Measurements from ENCODE around the gene FNDC3B.

The FNDC3B gene

DNA sequence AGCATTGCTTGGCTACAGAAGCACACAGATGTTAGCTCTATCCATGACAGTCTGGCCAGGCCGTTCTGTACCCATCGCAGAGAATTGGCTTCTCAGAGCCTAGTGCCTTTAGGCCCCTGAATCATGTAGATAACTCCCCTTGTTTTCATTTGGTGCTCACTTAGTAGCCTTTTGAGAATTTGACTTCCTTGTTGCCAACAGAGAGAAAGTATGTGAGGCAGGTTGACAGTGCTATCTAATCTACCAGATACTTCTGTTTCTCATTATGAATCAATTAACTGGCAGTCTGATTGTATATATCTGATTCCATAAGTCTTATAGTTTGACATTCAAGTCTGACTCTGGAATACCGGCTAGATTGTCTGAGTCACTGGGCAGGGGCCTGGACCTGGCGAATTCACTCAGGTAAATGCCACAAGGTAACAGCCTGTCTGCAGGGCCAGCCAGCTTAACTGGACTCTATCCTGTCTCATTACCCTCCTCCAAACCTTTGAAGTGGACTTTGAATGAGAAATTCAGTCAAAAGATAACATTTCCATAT is 248.6 kb downstream of the FNDC3B start:
- Histone ChIP-seq H3K9me3 (replicated peaks in 1 of 2; ENCODE audit: control insufficient read depth in 2 of 2, insufficient read depth in 1 of 2, low read depth in 1 of 2, low read length in 2 of 2) (no peaks in the 10 kb centered on the region), H2BK12ac (ENCODE audit: low read length) (no peak overlapping the region), H2AK5ac (ENCODE audit: low read depth, low read length) (no peak overlapping the region), H3K4me3 (ENCODE audit: low read length in 2 of 2) (no peak overlapping the region), H2BK5ac (ENCODE audit: low read length) (no peak overlapping the region), H3K14ac (ENCODE audit: low read length) (no peak overlapping the region), H3K36me3 (replicated peaks in 1 of 2; ENCODE audit: control insufficient read depth in 2 of 2, insufficient read depth in 2 of 2, low read length in 2 of 2) (peaks cover 7 to 87% of the 10 kb centered on the region in 2 donors), H2BK15ac (ENCODE audit: low read length) (no peak overlapping the region), H4K8ac (ENCODE audit: low read depth, low read length) (no peak overlapping the region), H3K27me3 (ENCODE audit: control insufficient read depth in 3 of 3, insufficient read depth in 3 of 3, low read depth in 1 of 3, low read length in 3 of 3) (no peaks in the 10 kb centered on the region), H3K4ac (ENCODE audit: low read length) (no peak overlapping the region), H3K27ac (replicated peaks; ENCODE audit: low read length) (no peak overlapping the region), H4K91ac (ENCODE audit: low read depth, low read length, poor library complexity) (no peak overlapping the region), H3K4me1 (ENCODE audit: control insufficient read depth in 2 of 2, insufficient read depth in 1 of 2, low read depth in 1 of 2, low read length in 2 of 2) (peaks cover 0 to 2% of the 10 kb centered on the region in 2 donors), H3K18ac (ENCODE audit: low read length) (no peak overlapping the region), H3K79me1 (ENCODE audit: low read depth, low read length) (no peaks in the 10 kb centered on the region), H2AFZ (ENCODE audit: low read length) (no peak overlapping the region), H2BK120ac (ENCODE audit: low read depth, low read length) (no peak overlapping the region), H3K23ac (ENCODE audit: low read depth, low read length, poor library complexity) (no peak overlapping the region), H3K4me2 (ENCODE audit: insufficient read depth, low read length, poor library complexity, severe bottlenecking) (no peak overlapping the region), H3K9ac (ENCODE audit: low read depth, low read length, poor library complexity) (no peak overlapping the region)
- WGBS, 2 donors (ENCODE audit: extremely low coverage in 2 of 2, insufficient read length in 2 of 2, insufficient replicate concordance in 1 of 2): no CpG with 5 or more reads among the region's 4 CpGs
- DNase-seq (ENCODE audit: low spot score): no peak

DNA sequence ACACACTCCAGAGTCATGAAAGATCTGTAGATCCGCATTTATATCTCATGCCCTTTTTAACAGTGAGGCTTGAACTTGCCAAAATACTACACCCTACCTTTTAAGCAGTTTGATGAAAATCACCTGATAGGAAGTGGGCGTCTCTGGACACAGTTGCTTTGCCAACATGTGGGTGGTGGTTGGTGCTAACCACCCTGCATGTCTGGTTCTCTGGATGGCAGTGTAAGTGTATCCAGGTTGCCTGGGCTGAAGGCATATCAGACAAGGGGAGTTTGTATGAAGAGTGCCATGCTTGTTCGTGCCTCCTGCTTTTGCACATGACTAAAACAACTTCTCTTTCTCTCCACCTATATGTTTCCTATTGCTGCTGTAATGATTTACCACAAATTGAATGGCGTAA is 249.3 kb downstream of the FNDC3B start:
- no peak overlapping the region for H2BK12ac ChIP-seq (ENCODE audit: low read length)
- H3K9me3 ChIP-seq (replicated peaks in 1 of 2; ENCODE audit: control insufficient read depth in 2 of 2, insufficient read depth in 1 of 2, low read depth in 1 of 2, low read length in 2 of 2): no peaks in the 10 kb centered on the region
- H2AK5ac ChIP-seq (ENCODE audit: low read depth, low read length): no peak overlapping the region
- DNase-seq (ENCODE audit: low spot score): no peak
- H3K79me1 ChIP-seq (ENCODE audit: low read depth, low read length): no peaks in the 10 kb centered on the region
- H2AFZ ChIP-seq (ENCODE audit: low read length): no peak overlapping the region
- no peak overlapping the region for H3K14ac ChIP-seq (ENCODE audit: low read length)
- peaks cover 0 to 2% of the 10 kb centered on the region in 2 donors for H3K4me1 ChIP-seq (ENCODE audit: control insufficient read depth in 2 of 2, insufficient read depth in 1 of 2, low read depth in 1 of 2, low read length in 2 of 2)
- H2BK15ac ChIP-seq (ENCODE audit: low read length): no peak overlapping the region
- no peak overlapping the region for H4K91ac ChIP-seq (ENCODE audit: low read depth, low read length, poor library complexity)
- no peak overlapping the region for H2BK120ac ChIP-seq (ENCODE audit: low read depth, low read length)
- no peak overlapping the region for H4K8ac ChIP-seq (ENCODE audit: low read depth, low read length)
- no peak overlapping the region for H3K4ac ChIP-seq (ENCODE audit: low read length)
- H3K4me3 ChIP-seq (ENCODE audit: low read length in 2 of 2): no peak overlapping the region
- H3K27me3 ChIP-seq (ENCODE audit: control insufficient read depth in 3 of 3, insufficient read depth in 3 of 3, low read depth in 1 of 3, low read length in 3 of 3): no peaks in the 10 kb centered on the region
- peaks cover 9 to 92% of the 10 kb centered on the region in 2 donors for H3K36me3 ChIP-seq (replicated peaks in 1 of 2; ENCODE audit: control insufficient read depth in 2 of 2, insufficient read depth in 2 of 2, low read length in 2 of 2)
- no peak overlapping the region for H3K27ac ChIP-seq (replicated peaks; ENCODE audit: low read length)
- no peak overlapping the region for H3K23ac ChIP-seq (ENCODE audit: low read depth, low read length, poor library complexity)
- H3K18ac ChIP-seq (ENCODE audit: low read length): no peak overlapping the region
- H2BK5ac ChIP-seq (ENCODE audit: low read length): no peak overlapping the region
- H3K9ac ChIP-seq (ENCODE audit: low read depth, low read length, poor library complexity): no peak overlapping the region
- WGBS, 2 donors (ENCODE audit: extremely low coverage in 2 of 2, insufficient read length in 2 of 2, insufficient replicate concordance in 1 of 2): no CpG with 5 or more reads among the region's 4 CpGs
- H3K4me2 ChIP-seq (ENCODE audit: insufficient read depth, low read length, poor library complexity, severe bottlenecking): no peak overlapping the region

DNA sequence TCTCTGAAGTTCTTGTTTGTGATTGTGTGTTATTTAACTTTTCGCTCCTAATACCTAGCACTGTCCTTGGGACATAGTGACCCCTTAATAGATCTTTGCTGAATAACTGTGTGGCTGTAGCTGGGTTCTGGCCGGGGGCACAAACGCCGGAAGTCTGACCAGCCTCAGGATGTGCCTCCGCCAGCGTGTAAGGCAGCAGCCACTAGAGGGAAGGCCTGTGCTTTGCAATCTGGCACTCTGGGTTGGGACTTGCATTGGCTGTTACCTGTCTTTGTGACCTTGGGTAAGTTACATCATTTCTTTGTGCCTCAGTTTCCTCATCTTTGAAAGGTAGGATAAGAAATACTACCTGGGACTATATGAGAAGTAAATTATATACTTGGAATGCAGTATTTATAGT is 250.2 kb downstream of the FNDC3B start:
- Histone ChIP-seq H2AFZ (ENCODE audit: low read length) (no peak overlapping the region), H2BK15ac (ENCODE audit: low read length) (no peak overlapping the region), H3K14ac (ENCODE audit: low read length) (no peak overlapping the region), H3K4me2 (ENCODE audit: insufficient read depth, low read length, poor library complexity, severe bottlenecking) (no peak overlapping the region), H3K18ac (ENCODE audit: low read length) (no peak overlapping the region), H4K91ac (ENCODE audit: low read depth, low read length, poor library complexity) (no peak overlapping the region), H2BK12ac (ENCODE audit: low read length) (no peak overlapping the region), H3K23ac (ENCODE audit: low read depth, low read length, poor library complexity) (no peak overlapping the region), H4K8ac (ENCODE audit: low read depth, low read length) (no peak overlapping the region), H3K9me3 (replicated peaks in 1 of 2; ENCODE audit: control insufficient read depth in 2 of 2, insufficient read depth in 1 of 2, low read depth in 1 of 2, low read length in 2 of 2) (peaks cover 0 to 5% of the 10 kb centered on the region in 2 donors), H2AK5ac (ENCODE audit: low read depth, low read length) (no peak overlapping the region), H3K4me3 (ENCODE audit: low read length in 2 of 2) (no peak overlapping the region), H3K79me1 (ENCODE audit: low read depth, low read length) (peaks cover 3% of the 10 kb centered on the region), H3K27ac (replicated peaks; ENCODE audit: low read length) (no peak overlapping the region), H2BK120ac (ENCODE audit: low read depth, low read length) (no peak overlapping the region), H3K36me3 (replicated peaks in 1 of 2; ENCODE audit: control insufficient read depth in 2 of 2, insufficient read depth in 2 of 2, low read length in 2 of 2) (peaks cover 11 to 98% of the 10 kb centered on the region in 2 donors), H3K9ac (ENCODE audit: low read depth, low read length, poor library complexity) (no peak overlapping the region), H3K4ac (ENCODE audit: low read length) (no peak overlapping the region), H3K27me3 (ENCODE audit: control insufficient read depth in 3 of 3, insufficient read depth in 3 of 3, low read depth in 1 of 3, low read length in 3 of 3) (no peaks in the 10 kb centered on the region), H2BK5ac (ENCODE audit: low read length) (no peak overlapping the region), H3K4me1 (ENCODE audit: control insufficient read depth in 2 of 2, insufficient read depth in 1 of 2, low read depth in 1 of 2, low read length in 2 of 2) (peaks cover 0 to 2% of the 10 kb centered on the region in 2 donors)
- no CpG with 5 or more reads among the region's 6 CpGs for WGBS, 2 donors (ENCODE audit: extremely low coverage in 2 of 2, insufficient read length in 2 of 2, insufficient replicate concordance in 1 of 2)
- DNase-seq (ENCODE audit: low spot score): no peak

DNA sequence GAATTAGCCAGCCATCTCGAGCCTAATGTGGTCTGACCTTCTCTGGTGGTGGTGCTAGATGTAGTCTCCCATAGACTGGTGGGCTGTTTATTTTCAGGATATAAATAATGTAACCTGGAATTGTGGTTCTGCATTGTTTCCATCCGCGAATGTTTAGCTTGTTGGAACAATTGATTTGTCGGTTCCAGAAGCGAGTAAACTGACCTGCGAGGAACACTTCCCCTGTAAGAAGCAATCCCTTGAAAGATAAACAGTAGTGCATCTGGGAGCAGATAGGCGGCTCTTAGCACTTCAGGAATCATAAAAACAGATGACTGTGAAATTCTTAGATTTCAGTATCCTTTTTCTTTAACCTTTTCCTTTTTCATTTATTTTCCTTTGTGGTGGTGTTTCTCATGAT is 251.1 kb downstream of the FNDC3B start:
- Histone ChIP-seq H4K91ac (ENCODE audit: low read depth, low read length, poor library complexity) (no peak overlapping the region), H4K8ac (ENCODE audit: low read depth, low read length) (no peak overlapping the region), H3K79me1 (ENCODE audit: low read depth, low read length) (peaks cover 3% of the 10 kb centered on the region), H3K23ac (ENCODE audit: low read depth, low read length, poor library complexity) (no peak overlapping the region), H3K9me3 (replicated peaks in 1 of 2; ENCODE audit: control insufficient read depth in 2 of 2, insufficient read depth in 1 of 2, low read depth in 1 of 2, low read length in 2 of 2) (peaks cover 0 to 5% of the 10 kb centered on the region in 2 donors), H3K9ac (ENCODE audit: low read depth, low read length, poor library complexity) (no peak overlapping the region), H3K36me3 (replicated peaks in 1 of 2; ENCODE audit: control insufficient read depth in 2 of 2, insufficient read depth in 2 of 2, low read length in 2 of 2) (peaks cover 9 to 98% of the 10 kb centered on the region in 2 donors), H3K27ac (replicated peaks; ENCODE audit: low read length) (no peak overlapping the region), H2AK5ac (ENCODE audit: low read depth, low read length) (no peak overlapping the region), H3K4me2 (ENCODE audit: insufficient read depth, low read length, poor library complexity, severe bottlenecking) (no peak overlapping the region), H3K14ac (ENCODE audit: low read length) (no peak overlapping the region), H2BK5ac (ENCODE audit: low read length) (no peak overlapping the region), H2BK15ac (ENCODE audit: low read length) (no peak overlapping the region), H3K18ac (ENCODE audit: low read length) (no peak overlapping the region), H2BK12ac (ENCODE audit: low read length) (no peak overlapping the region), H3K27me3 (ENCODE audit: control insufficient read depth in 3 of 3, insufficient read depth in 3 of 3, low read depth in 1 of 3, low read length in 3 of 3) (no peaks in the 10 kb centered on the region), H3K4ac (ENCODE audit: low read length) (no peak overlapping the region), H3K4me3 (ENCODE audit: low read length in 2 of 2) (no peak overlapping the region), H2BK120ac (ENCODE audit: low read depth, low read length) (no peak overlapping the region), H2AFZ (ENCODE audit: low read length) (no peak overlapping the region), H3K4me1 (ENCODE audit: control insufficient read depth in 2 of 2, insufficient read depth in 1 of 2, low read depth in 1 of 2, low read length in 2 of 2) (peaks cover 0 to 2% of the 10 kb centered on the region in 2 donors)
- no CpG with 5 or more reads among the region's 7 CpGs for WGBS, 2 donors (ENCODE audit: extremely low coverage in 2 of 2, insufficient read length in 2 of 2, insufficient replicate concordance in 1 of 2)
- no peak for DNase-seq (ENCODE audit: low spot score)
